A673 (cell line): ENCODE data around the gene SPIRE1. TPM values are rescaled to one million over a fixed set of nuclear protein-coding genes. Genes with fewer than 3 reads are reported as not detected.

Experiments
- BruUV-seq: library from RNA; stranded (reverse); fragments of 400-500 nt; replicated peaks from 2 replicates; lab custom pipeline; 2021; lab: Mats Ljungman, UMichigan
- CTCF ChIA-PET: fragments of 300-600 bp; sonication (Branson Sonifier 250); formaldehyde crosslinking; loops from one replicate; lab custom pipeline; 2022; ENCODE audit warnings: antibody characterized with exemption; lab: Charles Lee
- POLR2A ChIA-PET: fragments of 300-600 bp; sonication (Branson Sonifier 250); formaldehyde crosslinking; loops from one replicate; lab custom pipeline; 2022; ENCODE audit warnings: antibody characterized with exemption; ENCODE audit not compliant: low non-redundant PET; lab: Charles Lee
- DNase-seq: peaks from one replicate; pipeline ENCODE4 v3.0.0-alpha.2; 2015; ENCODE audit warnings: low spot score
- H3K27ac ChIP-seq: fragments of 200-600 bp; sonication (generic); 2 replicates; pipeline ENCODE4 v1.5.1; 2016; ENCODE audit warnings: mixed run types, low read depth, mild to moderate bottlenecking, mixed read lengths, antibody characterized with exemption, low read length; ENCODE audit not compliant: poor library complexity, severe bottlenecking
- H3K27me3 ChIP-seq: fragments of 200-600 bp; sonication (generic); replicated peaks from 2 replicates; pipeline ENCODE4 v1.6.1; 2017; ENCODE audit warnings: mixed run types, low read depth, mild to moderate bottlenecking, mixed read lengths, antibody characterized with exemption, low read length; ENCODE audit not compliant: insufficient read depth, poor library complexity
- H3K36me3 ChIP-seq: fragments of 200-600 bp; sonication (generic); 2 replicates; pipeline ENCODE4 v1.6.1; 2016; ENCODE audit warnings: mixed run types, mild to moderate bottlenecking, mixed read lengths, antibody characterized with exemption, low read length; ENCODE audit not compliant: insufficient read depth, poor library complexity, severe bottlenecking
- H3K4me1 ChIP-seq: fragments of 200-600 bp; sonication (generic); 2 replicates; pipeline ENCODE4 v1.6.1; 2017; ENCODE audit warnings: mixed run types, mild to moderate bottlenecking, mixed read lengths, antibody characterized with exemption, low read length; ENCODE audit not compliant: insufficient read depth, poor library complexity, severe bottlenecking
- H3K4me3 ChIP-seq: fragments of 200-600 bp; sonication (generic); 2 replicates; pipeline ENCODE4 v1.5.1; 2016; ENCODE audit warnings: low read depth, mixed run types, mild to moderate bottlenecking, mixed read lengths, low read length; ENCODE audit not compliant: poor library complexity, severe bottlenecking
- H3K9me3 ChIP-seq: fragments of 200-600 bp; sonication (generic); 2 replicates; pipeline ENCODE4 v1.6.1; 2016; ENCODE audit warnings: mixed run types, low read depth, mild to moderate bottlenecking, mixed read lengths, antibody characterized with exemption, low read length; ENCODE audit not compliant: poor library complexity, severe bottlenecking
- CTCF ChIP-seq: fragments of 300-800, 200-600 bp; sonication (generic); conservative IDR thresholded peaks from 2 replicates; pipeline ENCODE4 v1.5.1; 2017; ENCODE audit warnings: low read depth, mild to moderate bottlenecking, antibody characterized with exemption, low read length, moderate library complexity, mixed read lengths
- EZH2 ChIP-seq: fragments of 200-600 bp; sonication (generic); IDR thresholded peaks from 2 replicates; pipeline ENCODE4 v1.6.1; 2017; ENCODE audit warnings: borderline replicate concordance, low read depth, mild to moderate bottlenecking, mixed read lengths, antibody characterized with exemption, low read length; ENCODE audit not compliant: poor library complexity, severe bottlenecking
- intact Hi-C: fragments of 100-400 bp; cut with micrococcal nuclease; formaldehyde crosslinking; loops from one replicate; pipeline ENCODE4 v1.10.0; 2022; ENCODE audit not compliant: unreplicated experiment
- total RNA-seq: library from RNA; stranded (reverse); gene quantifications from 2 replicates; pipeline ENCODE4 v1.2.3, GENCODE V29; 2021

The SPIRE1 gene
- total RNA-seq, 1 experiment from 2014 or later: 18.1 TPM

- H3K4me3 ChIP-seq: no peak overlapping the region
- CTCF ChIA-PET: no interaction called here
These were observed 5.0 kb downstream of the SPIRE1 start for GRCh38 chr18:12652861-12653401.

GRCh38 chr18:12651651-12652050, 6.3 kb downstream of the SPIRE1 start:
- POLR2A ChIA-PET: interaction anchor here (0.7 kb wide), 1 partner anchor 274 kb away, joined by 4 read pairs; the partner anchor contains the start of gene AFG3L2
- Histone ChIP-seq H3K4me3 (no peak overlapping the region), H3K9me3 (no peaks in the 10 kb centered on the region), H3K27me3 (no peaks in the 10 kb centered on the region), H3K36me3 (no peaks in the 10 kb centered on the region), H3K27ac (peak overlapping the region; percentile 34), H3K4me1 (peaks cover 24% of the 10 kb centered on the region)
- no TSS peak for BruUV-seq
- intact Hi-C loops: loop anchor here (5.0 kb wide), 3 partner anchors 49 to 374 kb away; no protein-coding TSS in a partner anchor
- TF ChIP-seq EZH2 (no peak), CTCF (no peak)
- CTCF ChIA-PET: no interaction called here
- DNase-seq: peak; percentile 64

More at GRCh38 chr18:12652861-12653401, 5.0 kb downstream of the SPIRE1 start:
- TF ChIP-seq CTCF (no peak), EZH2 (no peak)
- Histone ChIP-seq H3K36me3 (no peaks in the 10 kb centered on the region), H3K4me1 (peaks cover 24% of the 10 kb centered on the region), H3K9me3 (no peaks in the 10 kb centered on the region), H3K27ac (no peak overlapping the region), H3K27me3 (no peaks in the 10 kb centered on the region)
- intact Hi-C loops: loop anchor here (5.0 kb wide), 3 partner anchors 51 to 376 kb away; no protein-coding TSS in a partner anchor
- DNase-seq: no peak
- POLR2A ChIA-PET: interaction anchor here (0.6 to 0.7 kb wide), 2 partner anchors 24 to 192 kb away, joined by 3 read pairs; no protein-coding TSS in a partner anchor
- no TSS peak for BruUV-seq

- ChIA-PET CTCF (no interaction called here), POLR2A (no interaction called here)
- H3K36me3 ChIP-seq: no peaks in the 10 kb centered on the region
- no peak overlapping the region for H3K4me3 ChIP-seq
- H3K27me3 ChIP-seq: no peaks in the 10 kb centered on the region
- H3K4me1 ChIP-seq: peaks cover 10% of the 10 kb centered on the region
- H3K27ac ChIP-seq: no peak overlapping the region
- TF ChIP-seq CTCF (no peak), EZH2 (no peak)
- no peaks in the 10 kb centered on the region for H3K9me3 ChIP-seq
- BruUV-seq: no TSS peak
- no peak for DNase-seq
- intact Hi-C loops: no loop called here
These were observed 10.1 kb downstream of the SPIRE1 start for GRCh38 chr18:12647773-12648172.
